H9 (cell line): ENCODE data around the gene SESN2. TPM values are rescaled to one million over a fixed set of nuclear protein-coding genes. Genes with fewer than 3 reads are reported as not detected.

ENCODE experiments used
- DNase-seq: peaks from one replicate; pipeline ENCODE4 v3.0.0-alpha.2; 2017
- H2AFZ ChIP-seq: one replicate; pipeline ENCODE4 v1.6.1; 2013; ENCODE audit warnings: mild to moderate bottlenecking, low read length, control low read depth, moderate library complexity
- H2AK5ac ChIP-seq: 2 replicates; pipeline ENCODE4 v1.6.1; 2013; ENCODE audit warnings: low read length, control low read depth, mixed read lengths; ENCODE audit not compliant: insufficient read length
- H2BK120ac ChIP-seq: one replicate; pipeline ENCODE4 v1.6.1; 2013; ENCODE audit warnings: low read depth, mild to moderate bottlenecking, low read length, control low read depth, inconsistent platforms; ENCODE audit not compliant: poor library complexity, severe bottlenecking
- H2BK12ac ChIP-seq: 2 replicates; pipeline ENCODE4 v1.6.1; 2013; ENCODE audit warnings: low read length, control low read depth, mixed read lengths, low read depth; ENCODE audit not compliant: insufficient read length
- H2BK15ac ChIP-seq: 2 replicates; pipeline ENCODE4 v1.6.1; 2013; ENCODE audit warnings: low read depth, low read length, control low read depth
- H2BK20ac ChIP-seq: one replicate; pipeline ENCODE4 v1.6.1; 2013; ENCODE audit warnings: low read depth, mild to moderate bottlenecking, low read length, control low read depth, inconsistent platforms; ENCODE audit not compliant: poor library complexity, severe bottlenecking
- H2BK5ac ChIP-seq: 2 replicates; pipeline ENCODE4 v1.6.1; 2013; ENCODE audit warnings: low read length, control low read depth, mixed read lengths; ENCODE audit not compliant: insufficient read length
- H3K14ac ChIP-seq: 2 replicates; pipeline ENCODE4 v1.6.1; 2013; ENCODE audit warnings: low read length, control low read depth; ENCODE audit not compliant: insufficient read depth
- H3K18ac ChIP-seq: 2 replicates; pipeline ENCODE4 v1.6.1; 2013; ENCODE audit warnings: low read depth, mild to moderate bottlenecking, mixed read lengths, low read length, control low read depth; ENCODE audit not compliant: insufficient read length
- H3K23ac ChIP-seq: 2 replicates; pipeline ENCODE4 v1.6.1; 2013; ENCODE audit warnings: low read length, control low read depth, mixed read lengths, low read depth; ENCODE audit not compliant: insufficient read length
- H3K23me2 ChIP-seq: 2 replicates; pipeline ENCODE4 v1.6.1; 2013; ENCODE audit warnings: low read depth, mild to moderate bottlenecking, mixed read lengths, low read length, control low read depth; ENCODE audit not compliant: insufficient read length, poor library complexity, severe bottlenecking
- H3K27ac ChIP-seq: 2 replicates; pipeline ENCODE4 v1.5.1; 2013; ENCODE audit warnings: low read length, control low read depth, mixed read lengths, low read depth; ENCODE audit not compliant: insufficient read length
- H3K27me3 ChIP-seq: 2 replicates; pipeline ENCODE4 v1.6.1; 2013; ENCODE audit warnings: low read length, control low read depth, inconsistent platforms; ENCODE audit not compliant: insufficient read depth
- H3K4ac ChIP-seq: 2 replicates; pipeline ENCODE4 v1.6.1; 2013; ENCODE audit warnings: low read depth, mild to moderate bottlenecking, control low read depth, inconsistent platforms, low read length, moderate library complexity
- H3K4me1 ChIP-seq: 2 replicates; pipeline ENCODE4 v1.6.1; 2013; ENCODE audit warnings: low read length, control low read depth, inconsistent platforms; ENCODE audit not compliant: insufficient read depth
- H3K4me2 ChIP-seq: 2 replicates; pipeline ENCODE4 v1.6.1; 2013; ENCODE audit warnings: low read length, control low read depth, mixed read lengths; ENCODE audit not compliant: insufficient read length, insufficient read depth
- H3K56ac ChIP-seq: 2 replicates; pipeline ENCODE4 v1.6.1; 2013; ENCODE audit warnings: low read depth, mild to moderate bottlenecking, mixed read lengths, low read length, control low read depth; ENCODE audit not compliant: insufficient read length
- H3K79me1 ChIP-seq: 2 replicates; pipeline ENCODE4 v1.6.1; 2013; ENCODE audit warnings: low read depth, mild to moderate bottlenecking, moderate library complexity, low read length, control low read depth, inconsistent platforms; ENCODE audit not compliant: insufficient read depth, poor library complexity, severe bottlenecking
- H3K79me2 ChIP-seq: 2 replicates; pipeline ENCODE4 v1.6.1; 2013; ENCODE audit warnings: low read length, control low read depth, inconsistent platforms; ENCODE audit not compliant: insufficient read depth
- H3K9ac ChIP-seq: 2 replicates; pipeline ENCODE4 v1.6.1; 2013; ENCODE audit warnings: low read length, control low read depth, mixed read lengths; ENCODE audit not compliant: insufficient read length; ENCODE audit errors: extremely low read depth
- H3K9me3 ChIP-seq: one replicate; pipeline ENCODE4 v1.6.1; 2013; ENCODE audit warnings: low read depth, low read length, inconsistent platforms; ENCODE audit not compliant: control insufficient read depth
- H3T11ph ChIP-seq: one replicate; pipeline ENCODE4 v1.6.1; 2013; ENCODE audit warnings: mild to moderate bottlenecking, low read length, control low read depth, inconsistent platforms
- H4K20me1 ChIP-seq: one replicate; pipeline ENCODE4 v1.6.1; 2013; ENCODE audit not compliant: control insufficient read depth, insufficient read length, insufficient read depth
- H4K5ac ChIP-seq: 2 replicates; pipeline ENCODE4 v1.6.1; 2013; ENCODE audit warnings: low read depth, mild to moderate bottlenecking, mixed read lengths, low read length, control low read depth; ENCODE audit not compliant: insufficient read length
- H4K8ac ChIP-seq: replicated peaks from 2 replicates; pipeline ENCODE4 v1.6.1; 2013; ENCODE audit warnings: low read length, control low read depth, mixed read lengths, low read depth; ENCODE audit not compliant: insufficient read length
- H4K91ac ChIP-seq: 2 replicates; pipeline ENCODE4 v1.6.1; 2013; ENCODE audit warnings: low read depth, mild to moderate bottlenecking, moderate library complexity, mixed read lengths, low read length, control low read depth; ENCODE audit not compliant: insufficient read length
- H3K27ac Mint-ChIP-seq, 3 experiments: 2 replicates in 2 of 3; 3 replicates in 1 of 3; pipeline ENCODE4 v1.8.0; 2020 to 2021; ENCODE audit warnings: mixed read lengths in 3 of 3, mild to moderate bottlenecking in 1 of 3, moderate library complexity in 1 of 3
- H3K27me3 Mint-ChIP-seq: 2 replicates; pipeline ENCODE4 v1.8.0; 2021; ENCODE audit warnings: low read depth, mild to moderate bottlenecking, moderate library complexity, mixed read lengths
- H3K36me3 Mint-ChIP-seq, 3 experiments: 2 replicates in 2 of 3; 3 replicates in 1 of 3; pipeline ENCODE4 v1.8.0; 2020 to 2021; ENCODE audit warnings: low read depth in 3 of 3, mixed read lengths in 3 of 3; ENCODE audit not compliant: insufficient read depth in 1 of 3
- H3K4me1 Mint-ChIP-seq, 2 experiments: 2 replicates each; pipeline ENCODE4 v1.8.0; 2020; ENCODE audit warnings: mixed read lengths in 2 of 2
- H3K4me3 Mint-ChIP-seq, 2 experiments: 2 replicates in 1 of 2; 3 replicates in 1 of 2; pipeline ENCODE4 v1.8.0; 2020 to 2021; ENCODE audit warnings: mild to moderate bottlenecking in 2 of 2, mixed read lengths in 2 of 2, moderate library complexity in 1 of 2
- H3K9me3 Mint-ChIP-seq, 2 experiments: 2 replicates in 1 of 2; 3 replicates in 1 of 2; pipeline ENCODE4 v1.8.0; 2020; ENCODE audit warnings: mild to moderate bottlenecking in 2 of 2, mixed read lengths in 2 of 2, moderate library complexity in 1 of 2
- CTCF ChIP-seq: fragments of 200-600 bp; sonication (generic); conservative IDR thresholded peaks from 3 replicates; pipeline ENCODE4 v1.8.0; 2021; ENCODE audit warnings: antibody characterized with exemption, mild to moderate bottlenecking
- WGBS: extraction: QIAGEN DNeasy Blood & Tissue Kit; methylation state at CpG from one replicate; pipeline ENCODE4 v1.1.7; 2013; ENCODE audit warnings: missing lambda C conversion rate, low lambda C conversion rate, mixed read lengths; ENCODE audit not compliant: insufficient read length; ENCODE audit errors: extremely low coverage; 5-methylcytosine and 5-hydroxymethylcytosine counted together
- total RNA-seq: library from RNA; stranded (reverse); gene quantifications from 2 replicates; pipeline ENCODE4 v1.2.1, GENCODE V29; 2021

The SESN2 gene
- total RNA-seq, 1 experiment from 2014 or later, result 24.6 TPM

- WGBS, result no CpG with 5 or more reads among the region's 3 CpGs
- Mint-ChIP-seq H3K36me3 (no peaks in the 10 kb centered on the region), H3K9me3 (no peaks in the 10 kb centered on the region)
Observed at GRCh38 chr1:28249013-28249865, 10.1 kb upstream of the SESN2 start.

More at GRCh38 chr1:28249013-28249865, 10.1 kb upstream of the SESN2 start:
- Histone ChIP-seq H3T11ph (peak overlapping the region; percentile 24), H3K79me2 (no peaks in the 10 kb centered on the region), H3K4me2 (peak overlapping the region; percentile 20), H3K9me3 (no peaks in the 10 kb centered on the region), H3K9ac (no peak overlapping the region), H3K27ac (peak overlapping the region; percentile 26), H3K56ac (no peak overlapping the region), H3K4me1 (no peaks in the 10 kb centered on the region), H4K8ac (no peak overlapping the region), H3K23ac (no peak overlapping the region), H3K79me1 (no peaks in the 10 kb centered on the region), H3K23me2 (peaks cover 8% of the 10 kb centered on the region), H2BK20ac (no peak overlapping the region), H3K27me3 (no peaks in the 10 kb centered on the region), H3K4ac (no peak overlapping the region), H2BK120ac (no peak overlapping the region), H2AFZ (no peak overlapping the region), H3K18ac (no peak overlapping the region), H4K91ac (no peak overlapping the region), H2BK5ac (no peak overlapping the region), H4K20me1 (no peaks in the 10 kb centered on the region), H2AK5ac (no peak overlapping the region), H3K14ac (no peak overlapping the region), H2BK12ac (no peak overlapping the region), H4K5ac (no peak overlapping the region), H2BK15ac (no peak overlapping the region)
- Mint-ChIP-seq H3K4me3 (no peak overlapping the region; a peak in 2 of 5 replicates), H3K27me3 (no peaks in the 10 kb centered on the region), H3K4me1 (peaks cover 31 to 33% of the 10 kb centered on the region in 2 experiments), H3K27ac (peak overlapping the region; percentile 85 to 91 (median 86); a peak in 6 of 7 replicates)
- DNase-seq, result no peak
- TF ChIP-seq CTCF, result no peak
